ENCODE data around the gene HIC2. TPM values are rescaled to one million over a fixed set of nuclear protein-coding genes. Genes with fewer than 3 reads are reported as not detected.

Gene HIC2
- total and polyA plus RNA-seq, 9 of the 15 experiments (the other 6 are each of a cell fraction or from before 2014, with no cell fraction given), result 1.7 to 117 (median 35.5) TPM

- no peak for TF ChIP-seq ZHX1 (conservative IDR thresholded peaks at IDR 0.05; ENCODE audit: low read length)
Observed at GRCh38 chr22:21448627-21449416, 31.7 kb downstream of the HIC2 start (continued).

DNA sequence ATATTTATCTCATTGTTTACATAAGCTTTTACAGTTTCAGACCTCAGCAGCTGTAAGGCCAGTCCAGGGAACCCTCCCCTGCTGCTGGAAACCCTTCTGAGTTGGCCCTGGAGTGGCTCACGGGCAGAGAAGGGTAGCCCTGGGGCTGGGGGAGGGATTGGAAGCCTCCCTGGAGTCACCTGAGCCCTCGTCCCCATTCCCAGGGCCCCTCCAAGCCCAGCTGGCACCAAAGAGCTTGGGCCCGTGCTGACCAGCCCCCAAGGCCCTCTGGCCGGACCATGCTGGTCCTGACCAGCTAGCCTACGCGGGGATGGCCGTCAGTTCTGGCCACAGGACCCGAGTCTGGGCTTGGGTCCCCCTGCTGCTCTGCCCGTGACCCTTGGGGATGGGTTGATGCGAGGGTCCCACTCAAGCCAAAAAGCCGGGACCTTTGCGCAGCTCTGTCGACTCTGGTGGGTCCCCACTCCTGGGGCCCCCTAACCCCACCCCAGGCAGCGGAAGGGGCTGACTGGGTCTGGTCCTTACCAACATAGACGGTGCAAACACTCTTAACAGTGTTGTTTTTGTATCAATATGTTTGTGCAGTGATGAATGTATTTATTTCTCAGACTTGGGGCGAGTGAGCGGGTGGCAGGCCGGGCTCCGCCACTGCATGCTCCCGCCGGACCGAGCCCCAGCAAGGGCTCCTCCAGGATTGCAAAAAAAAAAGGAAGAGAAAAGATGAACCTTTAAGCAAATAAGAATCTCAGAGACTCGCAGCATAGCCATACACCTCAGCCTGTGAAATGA lies 32.6 kb downstream of the HIC2 start:
- intact Hi-C loops (cut with micrococcal nuclease), result no loop called here
- in situ Hi-C loops (cut with MboI), result loop anchor here (5.0 to 10.0 kb wide), 4 partner anchors 37 to 175 kb away; no protein-coding TSS in a partner anchor
- DNase-seq (ENCODE audit: extremely low read depth in 1 of 4, low spot score in 3 of 4) (no peak), FAIRE-seq (no peak), ATAC-seq (peak; percentile 3)
- H3K4me2 ChIP-seq (ENCODE audit: insufficient read depth, low read length), result no peak overlapping the region
- ChIA-PET POLR2A (interaction anchor here (0.6 to 1.2 kb wide), 4 partner anchors 8 to 974 kb away, joined by 3 to 4 read pairs (median 3); partner anchors contain the start of gene CCDC116), CTCF (ENCODE audit: low intra/inter-chr PET ratio) (no interaction called here)
- H3K9ac ChIP-seq (ENCODE audit: insufficient read depth in 1 of 2, low read depth in 2 of 2, low read length in 2 of 2), result peak overlapping the region in 1 of 2 experiments; percentile 32; a peak in 2 of 4 replicates
- BruUV-seq (replicated peaks), result no TSS peak
- no peaks in the 10 kb centered on the region for H3K27me3 ChIP-seq (ENCODE audit: control insufficient read depth in 2 of 2, insufficient read depth in 2 of 2, low read length in 2 of 2)
- WGBS (ENCODE audit: insufficient coverage, low coverage, missing lambda C conversion rate), result 86% methylated on average over 23 of the region's 23 CpGs
- peaks cover 25% of the 10 kb centered on the region for H3K9me1 ChIP-seq (ENCODE audit: control insufficient read depth, insufficient read depth, low read length)
- H4K20me1 ChIP-seq (replicated peaks; ENCODE audit: control insufficient read depth, insufficient read depth, low read length), result peaks cover 56% of the 10 kb centered on the region; the same call in 1 of the 2 replicates
- H3K4me3 ChIP-seq, result no peak overlapping the region
- peaks cover 0 to 64% of the 10 kb centered on the region in 2 experiments; a peak in 3 of 5 replicates for H3K4me1 ChIP-seq (replicated peaks in 1 of 2; ENCODE audit: control insufficient read depth in 2 of 2, insufficient read depth in 2 of 2, low read length in 2 of 2)
- H3K27ac ChIP-seq (ENCODE audit: extremely low read depth, low read depth, low read length), result no peak overlapping the region
- peaks cover 27% of the 10 kb centered on the region; the same call in 2 of the 3 replicates for H3K79me2 ChIP-seq (ENCODE audit: control insufficient read depth, insufficient read depth, low read length)
- peaks cover 56% of the 10 kb centered on the region for H3K36me3 ChIP-seq (ENCODE audit: control insufficient read depth, insufficient read depth, low read length)
- H3K9me3 ChIP-seq (replicated peaks; ENCODE audit: control insufficient read depth, insufficient read depth, low read depth, low read length), result no peaks in the 10 kb centered on the region
- no peak overlapping the region for H2AFZ ChIP-seq (ENCODE audit: low read depth, low read length)
- TF ChIP-seq PHB (CRISPR knock-in tag; IDR thresholded peaks at IDR 0.05) (peak; percentile 83), STAG1 (CRISPR knock-in tag; IDR thresholded peaks at IDR 0.05; ENCODE audit: borderline replicate concordance) (0 out of 2 replicates have a peak, but pooled peaks have one; percentile 34), NFIC (IDR thresholded peaks at IDR 0.05) (peak; percentile 7; the same call in 1 of the 2 replicates), SNAPC5 (CRISPR knock-in tag; IDR thresholded peaks at IDR 0.05) (no peak), ZNF561 (CRISPR knock-in tag; conservative IDR thresholded peaks at IDR 0.05) (0 out of 2 replicates have a peak, but pooled peaks have one; percentile 47), POLR2H (tag; IDR thresholded peaks at IDR 0.05; ENCODE audit: low read depth) (no peak), IRF2 (CRISPR knock-in tag; IDR thresholded peaks at IDR 0.05) (peak; percentile 31), ZBTB33 (CRISPR knock-in tag; IDR thresholded peaks at IDR 0.05) (peak; percentile 87), POLR2AphosphoS5 (IDR thresholded peaks at IDR 0.05; ENCODE audit: control insufficient read depth, insufficient read depth, low read depth, low read length) (peak; percentile 78; the same call in 1 of the 2 replicates)
- TF ChIP-seq, protein P1, sequence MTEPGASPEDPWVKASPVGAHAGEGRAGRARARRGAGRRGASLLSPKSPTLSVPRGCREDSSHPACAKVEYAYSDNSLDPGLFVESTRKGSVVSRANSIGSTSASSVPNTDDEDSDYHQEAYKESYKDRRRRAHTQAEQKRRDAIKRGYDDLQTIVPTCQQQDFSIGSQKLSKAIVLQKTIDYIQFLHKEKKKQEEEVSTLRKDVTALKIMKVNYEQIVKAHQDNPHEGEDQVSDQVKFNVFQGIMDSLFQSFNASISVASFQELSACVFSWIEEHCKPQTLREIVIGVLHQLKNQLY (CRISPR knock-in tag; conservative IDR thresholded peaks at IDR 0.05), result 0 out of 4 replicates have a peak, but pooled peaks of 1 of the 2 experiments have one; percentile 12

Data from K562 (cell line).